Subcutaneous abdominal adipose tissue (tissue), 5 donors: ENCODE measurements around the gene NUP50.

ENCODE experiments used
- H3K27ac ChIP-seq: one replicate; pipeline ENCODE4 v1.7.0; 2013; ENCODE audit warnings: low read depth, mild to moderate bottlenecking, inconsistent platforms, low read length, moderate library complexity
- H3K27me3 ChIP-seq, 5 donors: one replicate each; pipeline ENCODE4 v1.7.0; 2013; ENCODE audit warnings: low read length in 5 of 5, inconsistent platforms in 1 of 5; ENCODE audit not compliant: control insufficient read depth in 5 of 5, insufficient read depth in 4 of 5
- H3K36me3 ChIP-seq, 5 donors: one replicate each; pipeline ENCODE4 v1.7.0; 2013; ENCODE audit warnings: low read length in 5 of 5; ENCODE audit not compliant: control insufficient read depth in 5 of 5, insufficient read depth in 5 of 5
- H3K4me1 ChIP-seq, 5 donors: one replicate each; pipeline ENCODE4 v1.7.0; 2013; ENCODE audit warnings: low read length in 5 of 5, mild to moderate bottlenecking in 3 of 5, moderate library complexity in 1 of 5; ENCODE audit not compliant: control insufficient read depth in 5 of 5, insufficient read depth in 5 of 5
- H3K4me3 ChIP-seq, 5 donors: one replicate each; pipeline ENCODE4 v1.7.0; 2013; ENCODE audit warnings: low read length in 5 of 5, low read depth in 1 of 5
- H3K9ac ChIP-seq, 5 donors: one replicate each; pipeline ENCODE4 v1.7.0; 2013; ENCODE audit warnings: low read length in 5 of 5, mild to moderate bottlenecking in 4 of 5, moderate library complexity in 3 of 5
- H3K9me3 ChIP-seq, 5 donors: one replicate each; pipeline ENCODE4 v1.7.0; 2013; ENCODE audit warnings: low read length in 5 of 5; ENCODE audit not compliant: control insufficient read depth in 5 of 5
- donor health status: healthy.
- donor health status: healthy.
- donor health status: healthy.
- donor health status: healthy.
- donor health status: healthy.

The NUP50 gene

DNA sequence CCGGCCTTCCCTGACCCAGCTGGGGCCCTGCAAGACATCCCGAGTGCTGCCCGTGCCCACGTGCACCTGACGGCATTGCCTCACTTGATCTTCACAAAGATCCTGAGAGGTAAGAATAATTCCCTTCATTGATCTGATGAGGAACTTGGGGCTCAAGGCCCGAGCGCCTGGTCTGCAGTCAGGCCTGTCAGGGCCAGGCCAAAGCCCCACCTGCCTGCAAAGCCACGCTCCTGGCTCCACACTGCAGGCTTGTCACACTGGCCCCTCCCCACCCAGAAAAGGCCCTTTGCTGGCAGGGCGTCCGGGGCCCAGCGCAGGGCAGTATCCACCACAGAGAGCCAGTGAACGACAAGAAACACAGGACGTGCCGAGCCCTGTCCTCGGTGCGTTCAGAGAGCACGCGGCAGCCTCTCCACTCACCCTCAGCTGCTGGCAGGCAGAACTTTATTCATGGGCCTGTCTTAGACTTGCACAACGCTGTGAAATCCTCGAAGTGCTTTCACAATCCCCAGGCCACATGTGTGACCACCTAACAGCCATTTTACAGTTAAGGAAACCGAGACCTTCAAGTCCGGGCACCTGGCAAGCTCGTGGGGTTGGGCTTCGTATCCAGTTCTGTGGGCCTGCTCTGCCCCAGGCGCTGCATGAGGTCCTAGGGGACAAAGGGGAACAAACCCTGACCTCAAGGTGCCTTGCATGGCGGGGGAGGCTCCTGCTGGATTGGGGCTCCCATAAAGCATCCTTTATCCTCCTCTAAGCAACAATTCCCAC is 62.2 kb downstream of the NUP50 start:
- H3K4me1 ChIP-seq = peaks cover 0 to 67% (median 40%) of the 10 kb centered on the region in 5 donors

DNA sequence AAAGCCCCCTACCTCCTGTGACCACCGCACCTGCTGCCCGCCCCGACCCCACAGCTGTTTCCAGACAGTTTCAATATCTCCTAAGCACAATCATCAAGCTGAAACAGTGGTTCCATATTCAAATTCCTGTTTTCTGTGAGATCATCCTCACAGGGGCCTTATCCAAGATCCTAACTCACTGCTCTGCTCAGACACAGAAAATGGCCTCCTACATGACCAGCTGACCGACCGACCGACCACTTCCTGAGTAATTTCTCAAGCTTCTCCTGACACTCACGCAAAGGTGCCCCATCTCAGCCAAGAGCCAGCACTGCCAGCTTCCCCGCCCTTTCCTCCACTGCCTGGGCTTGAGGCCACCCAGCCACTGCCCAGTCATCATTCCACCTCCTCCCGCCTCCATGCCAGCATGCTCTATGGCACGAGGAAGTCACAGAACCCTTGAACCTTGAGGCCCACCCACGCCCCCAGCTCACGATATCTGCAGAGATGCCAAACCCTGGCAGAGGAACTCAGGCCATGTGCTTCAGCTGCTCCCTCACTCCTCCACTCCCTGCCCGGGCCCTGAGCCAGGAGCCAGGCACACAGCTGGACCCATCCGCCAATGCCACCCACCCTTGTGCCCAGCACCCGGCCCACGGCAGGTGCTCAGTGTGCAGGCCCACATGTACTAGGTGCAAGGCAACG is 62.9 kb downstream of the NUP50 start:
- Histone ChIP-seq H3K27me3 (peaks cover 0 to 3% (median 0%) of the 10 kb centered on the region in 5 donors), H3K36me3 (no peaks in the 10 kb centered on the region), H3K4me1 (peaks cover 0 to 63% (median 40%) of the 10 kb centered on the region in 5 donors), H3K9ac (no peak overlapping the region), H3K9me3 (no peaks in the 10 kb centered on the region), H3K27ac (no peak overlapping the region), H3K4me3 (no peak overlapping the region)

More for the DNA sequence above, 62.2 kb downstream of the NUP50 start:
- H3K9me3 ChIP-seq = no peaks in the 10 kb centered on the region
- H3K27ac ChIP-seq = no peak overlapping the region
- peaks cover 0 to 3% (median 0%) of the 10 kb centered on the region in 5 donors for H3K27me3 ChIP-seq
- no peak overlapping the region for H3K4me3 ChIP-seq
- H3K36me3 ChIP-seq = no peaks in the 10 kb centered on the region
- no peak overlapping the region for H3K9ac ChIP-seq

DNA sequence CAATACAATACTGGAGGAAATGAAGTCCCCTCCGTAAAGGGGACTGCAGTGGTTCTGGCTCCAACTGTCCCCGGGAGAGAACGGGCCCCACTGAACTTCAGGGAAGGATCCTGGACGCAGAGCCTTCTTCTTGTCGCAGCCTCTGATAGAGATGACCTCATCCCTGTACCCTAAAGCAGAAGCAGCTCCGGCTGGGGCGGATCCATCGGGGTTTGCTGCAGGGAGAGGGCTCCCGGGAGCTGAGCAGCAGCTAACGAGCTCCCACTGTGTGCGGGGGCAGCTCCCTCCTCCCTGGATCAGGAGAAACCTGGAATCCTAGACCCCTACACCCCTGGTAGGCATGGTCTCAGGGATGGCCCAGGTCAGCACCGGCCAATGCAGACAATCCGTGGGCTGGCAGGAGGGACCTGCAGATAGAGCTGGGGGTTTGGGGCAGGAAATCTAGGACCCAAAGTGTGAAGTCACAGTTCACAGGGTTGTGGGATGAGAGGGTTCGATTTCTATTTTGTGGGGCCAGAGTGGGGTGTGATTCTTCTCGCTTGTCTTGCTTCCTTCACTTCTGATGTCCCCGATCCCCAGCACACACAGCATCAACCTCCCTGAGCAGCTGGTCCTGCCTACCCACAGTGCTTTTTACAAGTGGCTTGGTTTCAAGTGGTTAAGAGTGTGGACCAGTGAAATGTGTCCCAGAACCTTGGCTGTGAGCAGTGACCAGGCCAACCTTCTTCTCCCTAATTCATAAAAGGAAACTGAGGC is 64.1 kb downstream of the NUP50 start:
- H3K4me3 ChIP-seq = peak overlapping the region in 1 of 5 donors; percentile 4
- no peak overlapping the region for H3K27ac ChIP-seq
- H3K27me3 ChIP-seq = peaks cover 0 to 3% (median 0%) of the 10 kb centered on the region in 5 donors
- H3K4me1 ChIP-seq = peaks cover 0 to 64% (median 40%) of the 10 kb centered on the region in 5 donors
- H3K9me3 ChIP-seq = no peaks in the 10 kb centered on the region
- peak overlapping the region in 1 of 5 donors; percentile 14 for H3K9ac ChIP-seq
- H3K36me3 ChIP-seq = no peaks in the 10 kb centered on the region

GRCh38 chr22:45228401-45228754 is 64.7 kb downstream of the NUP50 start:
- H3K36me3 ChIP-seq = no peaks in the 10 kb centered on the region
- H3K9ac ChIP-seq = no peak overlapping the region
- peaks cover 0 to 65% (median 37%) of the 10 kb centered on the region in 5 donors for H3K4me1 ChIP-seq
- H3K4me3 ChIP-seq = peak overlapping the region in 1 of 5 donors; percentile 4
- peaks cover 0 to 3% (median 0%) of the 10 kb centered on the region in 5 donors for H3K27me3 ChIP-seq
- H3K9me3 ChIP-seq = no peaks in the 10 kb centered on the region
- no peak overlapping the region for H3K27ac ChIP-seq

GRCh38 chr22:45229181-45229580 is 65.5 kb downstream of the NUP50 start:
- peaks cover 0 to 3% (median 0%) of the 10 kb centered on the region in 5 donors for H3K27me3 ChIP-seq
- no peak overlapping the region for H3K4me3 ChIP-seq
- H3K36me3 ChIP-seq = no peaks in the 10 kb centered on the region
- H3K9ac ChIP-seq = no peak overlapping the region
- H3K4me1 ChIP-seq = peaks cover 0 to 69% (median 42%) of the 10 kb centered on the region in 5 donors
- no peaks in the 10 kb centered on the region for H3K9me3 ChIP-seq
- no peak overlapping the region for H3K27ac ChIP-seq

- Histone ChIP-seq H3K36me3 (no peaks in the 10 kb centered on the region), H3K27ac (no peak overlapping the region), H3K9ac (no peak overlapping the region), H3K4me3 (no peak overlapping the region), H3K9me3 (no peaks in the 10 kb centered on the region), H3K27me3 (peaks cover 0 to 3% (median 0%) of the 10 kb centered on the region in 5 donors), H3K4me1 (peaks cover 0 to 73% (median 46%) of the 10 kb centered on the region in 5 donors)
Measured at GRCh38 chr22:45230026-45230721, 66.4 kb downstream of the NUP50 start.

DNA sequence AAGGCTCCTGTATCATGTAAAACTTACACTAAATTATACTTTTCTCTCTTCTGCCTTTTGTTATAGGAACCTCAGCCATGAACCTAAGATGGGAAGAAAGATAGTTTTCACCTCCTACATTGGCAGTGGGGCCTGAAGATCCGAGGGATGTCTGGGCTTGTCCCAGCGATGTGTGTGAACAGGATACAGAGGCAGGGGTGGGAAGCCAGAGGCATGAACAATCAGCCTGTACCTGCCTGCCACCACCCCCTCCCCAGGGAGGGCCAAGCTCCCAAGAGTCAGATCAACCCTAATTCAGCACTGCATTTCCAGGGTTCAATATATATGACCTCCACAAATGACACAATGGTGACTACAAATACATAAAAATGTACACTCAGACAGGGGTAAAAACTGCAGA is 67.6 kb downstream of the NUP50 start:
- Histone ChIP-seq H3K9me3 (no peaks in the 10 kb centered on the region), H3K36me3 (peaks cover 0 to 2% (median 0%) of the 10 kb centered on the region in 5 donors), H3K27me3 (peaks cover 0 to 3% (median 0%) of the 10 kb centered on the region in 5 donors), H3K27ac (no peak overlapping the region), H3K9ac (no peak overlapping the region), H3K4me1 (peaks cover 0 to 73% (median 47%) of the 10 kb centered on the region in 5 donors), H3K4me3 (no peak overlapping the region)

GRCh38 chr22:45233386-45233785 is 69.7 kb downstream of the NUP50 start:
- Histone ChIP-seq H3K36me3 (peaks cover 0 to 13% (median 2%) of the 10 kb centered on the region in 5 donors), H3K4me1 (peaks cover 0 to 64% (median 34%) of the 10 kb centered on the region in 5 donors), H3K27me3 (peaks cover 0 to under 1% (median 0%) of the 10 kb centered on the region in 5 donors), H3K9ac (no peak overlapping the region), H3K4me3 (no peak overlapping the region), H3K9me3 (no peaks in the 10 kb centered on the region), H3K27ac (no peak overlapping the region)

- Histone ChIP-seq H3K9me3 (no peaks in the 10 kb centered on the region), H3K4me3 (no peak overlapping the region), H3K36me3 (peaks cover 0 to 17% (median 3%) of the 10 kb centered on the region in 5 donors), H3K27me3 (no peaks in the 10 kb centered on the region), H3K9ac (no peak overlapping the region), H3K4me1 (peaks cover 0 to 67% (median 39%) of the 10 kb centered on the region in 5 donors), H3K27ac (no peak overlapping the region)
Measured at GRCh38 chr22:45233827-45234226, 70.1 kb downstream of the NUP50 start.
